Measurements from ENCODE around the gene LRRC14B.

LRRC14B gene

GRCh38 chr5:176296-176823 lies 14.9 kb upstream of the LRRC14B start:
- no peak for DNase-seq

- no peak for DNase-seq
Observed at GRCh38 chr5:178110-178509, 13.2 kb upstream of the LRRC14B start.

GRCh38 chr5:179401-179800 lies 11.9 kb upstream of the LRRC14B start:
- DNase-seq, result no peak

- DNase-seq, result no peak
Observed at GRCh38 chr5:180286-180918, 10.9 kb upstream of the LRRC14B start.

- no peak for DNase-seq
Observed at GRCh38 chr5:181160-181559, 10.1 kb upstream of the LRRC14B start.

GRCh38 chr5:181566-181965 lies 9.7 kb upstream of the LRRC14B start:
- no peak for DNase-seq

- DNase-seq, result no peak
Observed at GRCh38 chr5:182126-182525, 9.2 kb upstream of the LRRC14B start.

- DNase-seq, result no peak
Observed at GRCh38 chr5:184471-184870, 6.8 kb upstream of the LRRC14B start.

- no peak for DNase-seq
Observed at GRCh38 chr5:185095-186070, 5.9 kb upstream of the LRRC14B start.

- DNase-seq, result no peak
Observed at GRCh38 chr5:186091-187041, 4.9 kb upstream of the LRRC14B start.

- DNase-seq, result no peak
Observed at GRCh38 chr5:187042-187431, 4.3 kb upstream of the LRRC14B start.

- no peak for DNase-seq
Observed at GRCh38 chr5:187617-188451, 3.5 kb upstream of the LRRC14B start.

GRCh38 chr5:188488-189481 lies 2.5 kb upstream of the LRRC14B start:
- DNase-seq, result peak; percentile 79

- DNase-seq, result no peak
Observed at GRCh38 chr5:189486-189885, 1.8 kb upstream of the LRRC14B start.

- DNase-seq, result no peak
Observed at GRCh38 chr5:189976-190365, 1.3 kb upstream of the LRRC14B start.

- no peak for DNase-seq
Observed at GRCh38 chr5:190366-191035, 794 bp upstream of the LRRC14B start.

GRCh38 chr5:191949-192690 lies 825 bp downstream of the LRRC14B start:
- no peak for DNase-seq

GRCh38 chr5:192691-192969 lies 1.3 kb downstream of the LRRC14B start:
- no peak for DNase-seq

All from activated CD4-positive, alpha-beta T cell treated with anti-CD3 and anti-CD28 coated beads for 1 hour (primary cell).